Large intestine (tissue), 12 donors: ENCODE data around the gene DDX23. TPM values are rescaled to one million over a fixed set of nuclear protein-coding genes. Genes with fewer than 3 reads are reported as not detected.

Experiments used
- DNase-seq, 2 donors: peaks; one replicate each; pipeline versions ENCODE4 v3.0.0 to v3.0.0-alpha.2; 2013
- H3K27ac ChIP-seq: one replicate; pipeline ENCODE4 v1.5.1; 2013; ENCODE audit warnings: low read length
- H3K27me3 ChIP-seq: 2 replicates; pipeline ENCODE4 v1.6.1; 2013; ENCODE audit warnings: low read length; ENCODE audit not compliant: control insufficient read depth, insufficient read depth
- H3K36me3 ChIP-seq: 2 replicates; pipeline ENCODE4 v1.6.1; 2013; ENCODE audit warnings: low read length; ENCODE audit not compliant: control insufficient read depth, insufficient read depth
- H3K4me1 ChIP-seq: one replicate; pipeline ENCODE4 v1.6.1; 2013; ENCODE audit warnings: low read length; ENCODE audit not compliant: control insufficient read depth, insufficient read depth
- H3K4me3 ChIP-seq: one replicate; pipeline ENCODE4 v1.5.1; 2013; ENCODE audit warnings: low read length
- H3K9me3 ChIP-seq: one replicate; pipeline ENCODE4 v1.6.1; 2013; ENCODE audit warnings: mild to moderate bottlenecking, low read depth, low read length, moderate library complexity; ENCODE audit not compliant: control insufficient read depth
- WGBS: methylation state at CpG from one replicate; pipeline ENCODE4 v1.1.5; 2013; ENCODE audit warnings: low lambda C conversion rate; ENCODE audit not compliant: insufficient coverage; 5-methylcytosine and 5-hydroxymethylcytosine counted together
- long read RNA-seq, 11 donors: transcript quantifications; one replicate each; lab custom pipeline, GENCODE V29; 2026
- polyA plus RNA-seq: library from polyadenylated mRNA; unstranded; fragments of 120-200 nt; gene quantifications from one replicate; pipeline ENCODE4 v1.2.1, GENCODE V29; 2013

DDX23 gene
- 90.9 TPM for polyA plus RNA-seq
- long read RNA-seq, donor 1, partial matches to known transcripts, result 0 of 4 reads
- long read RNA-seq, donor 1, other reads (novel, unspliced or antisense), result 0 of 4 reads
- long read RNA-seq, donor 2, transcript DDX23-201 (17 exons, 3,248 nt), result major isoform, 8 of 15 reads
- long read RNA-seq, donor 2, partial matches to known transcripts, result 6 of 15 reads
- long read RNA-seq, donor 2, other reads (novel, unspliced or antisense), result 0 of 15 reads
- long read RNA-seq, donor 3, result 0 reads
- long read RNA-seq, donor 4, result 0 reads
- long read RNA-seq, donor 5, partial matches to known transcripts, result 0 of 3 reads
- long read RNA-seq, donor 5, other reads (novel, unspliced or antisense), result 0 of 3 reads
- long read RNA-seq, donor 6, partial matches to known transcripts, result 0 of 5 reads
- long read RNA-seq, donor 6, other reads (novel, unspliced or antisense), result 0 of 5 reads
- long read RNA-seq, donor 7, partial matches to known transcripts, result 0 of 2 reads
- long read RNA-seq, donor 7, other reads (novel, unspliced or antisense), result 0 of 2 reads
- long read RNA-seq, donor 8, transcript DDX23-201 (17 exons, 3,248 nt), result major isoform, 11 of 22 reads
- long read RNA-seq, donor 8, partial matches to known transcripts, result 6 of 22 reads
- long read RNA-seq, donor 8, other reads (novel, unspliced or antisense), result 0 of 22 reads
- long read RNA-seq, donor 9, partial matches to known transcripts, result 8 of 16 reads
- long read RNA-seq, donor 9, other reads (novel, unspliced or antisense), result 0 of 16 reads
- long read RNA-seq, donor 10, transcript DDX23-201 (17 exons, 3,248 nt), result major isoform, 8 of 19 reads
- long read RNA-seq, donor 10, partial matches to known transcripts, result 10 of 19 reads
- long read RNA-seq, donor 10, other reads (novel, unspliced or antisense), result 0 of 19 reads
- long read RNA-seq, donor 11, partial matches to known transcripts, result 6 of 9 reads
- long read RNA-seq, donor 11, other reads (novel, unspliced or antisense), result 0 of 9 reads

GRCh38 chr12:48851883-48852733, at the start of gene DDX23:
TSS of gene DDX23 (minus strand) at chr12:48852163. CDS start at chr12:48845782, 6,381 bp downstream.
- WGBS, result 0% methylated on average over 6 of the region's 53 CpGs
- Histone ChIP-seq H3K4me3 (peak within 1 kb of the TSS; percentile 99), H3K27me3 (no peaks in the 10 kb centered on the region), H3K9me3 (no peaks in the 10 kb centered on the region), H3K27ac (peak within 1 kb of the TSS; percentile 76), H3K4me1 (peaks cover 7% of the 10 kb centered on the region), H3K36me3 (peaks cover 12% of the 10 kb centered on the region)
- peak; percentile 98 for DNase-seq

GRCh38 chr12:48901278-48901677, 49.3 kb upstream of the DDX23 start:
- WGBS, result no CpG with 5 or more reads among the region's 2 CpGs
- Histone ChIP-seq H3K27me3 (no peaks in the 10 kb centered on the region), H3K4me3 (no peak overlapping the region), H3K4me1 (peaks cover 2% of the 10 kb centered on the region), H3K36me3 (no peaks in the 10 kb centered on the region), H3K9me3 (no peaks in the 10 kb centered on the region), H3K27ac (no peak overlapping the region)
- DNase-seq, result no peak

GRCh38 chr12:48899651-48900050, 47.7 kb upstream of the DDX23 start:
- Histone ChIP-seq H3K27ac (no peak overlapping the region), H3K4me1 (peaks cover 2% of the 10 kb centered on the region), H3K4me3 (no peak overlapping the region), H3K27me3 (no peaks in the 10 kb centered on the region), H3K9me3 (no peaks in the 10 kb centered on the region), H3K36me3 (no peaks in the 10 kb centered on the region)
- no peak for DNase-seq
- 80% methylated on average over 1 of the region's 2 CpGs for WGBS

DNA sequence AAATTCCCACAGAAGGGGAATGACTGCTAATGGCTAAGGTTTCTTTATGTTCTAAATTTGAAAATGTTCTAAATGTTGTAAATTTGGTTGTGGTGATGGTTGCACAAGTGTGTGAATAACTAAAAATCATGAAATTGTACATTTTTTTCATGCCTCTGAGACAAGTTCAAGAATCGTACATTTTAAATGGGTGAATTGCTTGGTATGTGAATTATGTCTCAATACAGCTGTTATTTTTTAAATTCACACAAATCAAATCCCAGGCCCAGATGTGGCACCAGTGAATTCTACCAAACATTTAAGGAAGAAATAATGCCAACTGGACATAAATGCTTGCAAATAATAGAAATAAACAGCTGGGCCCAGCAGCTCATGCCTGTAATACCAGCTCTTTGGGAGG, 42.3 kb upstream of the DDX23 start:
- Histone ChIP-seq H3K27me3 (no peaks in the 10 kb centered on the region), H3K27ac (no peak overlapping the region), H3K4me3 (no peak overlapping the region), H3K9me3 (no peaks in the 10 kb centered on the region), H3K4me1 (peaks cover 2% of the 10 kb centered on the region), H3K36me3 (no peaks in the 10 kb centered on the region)
- no peak for DNase-seq
- 83% methylated on average over 1 of the region's 1 CpG for WGBS

DNA sequence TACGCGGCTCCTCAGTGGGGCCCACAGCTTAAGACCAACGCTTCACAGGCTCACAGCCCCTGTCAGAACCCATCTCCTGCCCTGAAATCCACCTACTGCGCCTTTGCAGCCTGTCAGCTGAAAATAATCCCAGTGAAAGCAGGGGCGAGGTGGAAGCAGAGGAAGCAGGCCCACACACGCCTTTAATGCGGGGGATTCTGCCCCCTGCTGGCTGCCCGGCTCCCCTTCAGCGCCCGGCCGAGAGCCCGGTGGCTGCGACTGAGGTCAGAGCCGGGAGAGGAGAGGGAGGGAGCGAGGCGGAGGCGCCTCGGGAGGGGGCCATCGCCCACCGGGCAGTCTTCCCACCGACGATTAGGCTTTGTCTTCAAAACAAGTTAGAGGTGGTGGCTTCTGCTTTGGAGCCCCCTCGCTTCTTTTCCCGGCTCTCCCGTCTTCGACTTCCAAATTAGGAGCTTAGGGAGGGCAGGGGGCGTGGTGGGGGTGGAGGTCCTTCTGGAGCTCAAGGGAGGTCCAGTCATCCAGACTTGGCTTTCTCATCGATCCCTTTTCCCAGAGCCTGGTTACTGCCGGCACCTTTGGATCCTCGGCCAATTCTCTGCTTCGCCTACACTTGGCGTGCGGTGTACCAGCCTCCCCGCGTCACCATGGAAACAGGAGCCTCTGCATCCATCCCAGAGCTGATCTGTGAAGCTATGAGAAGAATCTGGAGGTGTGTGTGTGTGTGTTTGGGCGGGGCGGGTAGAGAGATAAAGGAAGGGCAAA, 38.9 kb upstream of the DDX23 start:
- Histone ChIP-seq H3K4me3 (no peak overlapping the region), H3K9me3 (no peaks in the 10 kb centered on the region), H3K36me3 (no peaks in the 10 kb centered on the region), H3K27me3 (no peaks in the 10 kb centered on the region), H3K4me1 (peaks cover 6% of the 10 kb centered on the region), H3K27ac (no peak overlapping the region)
- no CpG with 5 or more reads among the region's 37 CpGs for WGBS
- DNase-seq, result peak; percentile 73 to 74

- WGBS, result no CpG with 5 or more reads among the region's 3 CpGs
- no peak for DNase-seq
Observed at GRCh38 chr12:48889679-48890078, 37.7 kb upstream of the DDX23 start.

GRCh38 chr12:48883305-48884161, 31.6 kb upstream of the DDX23 start:
- DNase-seq, result peak in 1 of 2 donors; percentile 81
- WGBS, result no CpG with 5 or more reads among the region's 13 CpGs
- no peaks in the 10 kb centered on the region for H3K36me3 ChIP-seq
- peaks cover 34% of the 10 kb centered on the region for H3K4me1 ChIP-seq
- H3K27ac ChIP-seq, result peak overlapping the region; percentile 35
- H3K4me3 ChIP-seq, result no peak overlapping the region
- no peaks in the 10 kb centered on the region for H3K9me3 ChIP-seq
- H3K27me3 ChIP-seq, result no peaks in the 10 kb centered on the region

More at GRCh38 chr12:48889679-48890078, 37.7 kb upstream of the DDX23 start:
- H3K36me3 ChIP-seq, result no peaks in the 10 kb centered on the region
- no peak overlapping the region for H3K27ac ChIP-seq
- H3K4me1 ChIP-seq, result peaks cover 6% of the 10 kb centered on the region
- no peak overlapping the region for H3K4me3 ChIP-seq
- H3K9me3 ChIP-seq, result no peaks in the 10 kb centered on the region
- no peaks in the 10 kb centered on the region for H3K27me3 ChIP-seq

DNA sequence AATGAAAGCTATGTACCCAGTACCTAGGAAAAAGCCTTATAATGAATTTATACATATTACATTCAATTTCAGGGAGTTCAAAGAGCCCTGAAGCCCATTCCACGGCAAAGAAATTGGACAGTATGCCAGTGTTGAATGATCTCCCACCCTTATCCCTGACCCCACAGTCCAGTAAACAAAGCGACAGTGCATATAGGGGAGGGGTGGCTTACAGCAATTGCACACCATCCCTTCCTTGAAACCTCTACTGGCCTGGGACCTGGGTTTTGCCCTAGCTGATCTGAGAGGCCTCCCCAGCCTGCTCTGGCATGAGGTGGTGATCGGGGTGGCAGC, 31.0 kb upstream of the DDX23 start:
- Histone ChIP-seq H3K4me3 (no peak overlapping the region), H3K36me3 (no peaks in the 10 kb centered on the region), H3K27me3 (no peaks in the 10 kb centered on the region), H3K4me1 (peaks cover 34% of the 10 kb centered on the region), H3K9me3 (no peaks in the 10 kb centered on the region), H3K27ac (no peak overlapping the region)
- no peak for DNase-seq
- WGBS, result no CpG with 5 or more reads among the region's 3 CpGs

- Histone ChIP-seq H3K4me3 (no peak overlapping the region), H3K36me3 (no peaks in the 10 kb centered on the region), H3K4me1 (peaks cover 34% of the 10 kb centered on the region), H3K9me3 (no peaks in the 10 kb centered on the region), H3K27me3 (no peaks in the 10 kb centered on the region), H3K27ac (peak overlapping the region; percentile 40)
- no CpG with 5 or more reads among the region's 10 CpGs for WGBS
- peak in 1 of 2 donors; percentile 42 for DNase-seq
Observed at GRCh38 chr12:48882315-48882687, 30.3 kb upstream of the DDX23 start.
